PC-3 (cell line): ENCODE data around the gene TPST2. TPM values are rescaled to one million over a fixed set of nuclear protein-coding genes. Genes with fewer than 3 reads are reported as not detected.

Experiments used
- ATAC-seq: fragments of 200-7000 bp; cut with Tn5 transposase; 2 replicates; pipeline ENCODE4 v1.9.1; 2020; ENCODE audit warnings: mild to moderate bottlenecking, moderate library complexity
- BruUV-seq: library from RNA; stranded (reverse); fragments of 400-500 nt; replicated peaks from 2 replicates; lab custom pipeline; 2021; lab: Mats Ljungman, UMichigan
- CTCF ChIA-PET: fragments of 300-600 bp; sonication (Branson Sonifier 250); formaldehyde crosslinking; loops from one replicate; lab custom pipeline; 2022; ENCODE audit warnings: antibody characterized with exemption; lab: Charles Lee
- POLR2A ChIA-PET: fragments of 300-600 bp; sonication (Branson Sonifier 250); formaldehyde crosslinking; loops from one replicate; lab custom pipeline; 2022; ENCODE audit warnings: antibody characterized with exemption; ENCODE audit not compliant: unreplicated experiment; lab: Charles Lee
- DNase-seq: peaks from one replicate; pipeline ENCODE4 v3.0.0-alpha.2; 2015
- H2AFZ ChIP-seq: fragments of 300-600 bp; sonication (generic); 2 replicates; pipeline ENCODE4 v1.6.0; 2016; ENCODE audit warnings: antibody characterized with exemption, low read length
- H3F3A ChIP-seq: fragments of 300-600 bp; sonication (generic); one replicate; pipeline ENCODE4 v1.6.0; 2017; ENCODE audit warnings: antibody characterized with exemption, low read length, control low read depth, mild to moderate bottlenecking; ENCODE audit not compliant: unreplicated experiment
- H3K27ac ChIP-seq: fragments of 300-600 bp; sonication (generic); 2 replicates; pipeline ENCODE4 v1.5.1; 2016; ENCODE audit warnings: mild to moderate bottlenecking, low read length
- H3K27me3 ChIP-seq: fragments of 300-600 bp; sonication (generic); 2 replicates; pipeline ENCODE4 v1.6.1; 2016; ENCODE audit warnings: low read length, mixed read lengths
- H3K36me3 ChIP-seq: fragments of 300-600 bp; sonication (generic); 2 replicates; pipeline ENCODE4 v1.6.1; 2016; ENCODE audit warnings: low read depth, mixed run types, low read length, mixed read lengths
- H3K4me1 ChIP-seq: fragments of 300-600 bp; sonication (generic); 2 replicates; pipeline ENCODE4 v1.5.1; 2016; ENCODE audit warnings: low read length; ENCODE audit not compliant: insufficient read depth
- H3K4me2 ChIP-seq: fragments of 300-600 bp; sonication (generic); 2 replicates; pipeline ENCODE4 v1.6.0; 2016; ENCODE audit warnings: low read length
- H3K4me3 ChIP-seq: fragments of 300-600 bp; sonication (generic); 2 replicates; pipeline ENCODE4 v1.5.1; 2016; ENCODE audit warnings: mild to moderate bottlenecking, low read length, mixed read lengths
- H3K79me2 ChIP-seq: fragments of 300-600 bp; sonication (generic); 2 replicates; pipeline ENCODE4 v1.6.1; 2017; ENCODE audit warnings: low read length, mixed read lengths
- H3K9ac ChIP-seq: fragments of 300-600 bp; sonication (generic); 2 replicates; pipeline ENCODE4 v1.6.0; 2016; ENCODE audit warnings: mild to moderate bottlenecking, low read length
- H3K9me2 ChIP-seq: fragments of 300-600 bp; sonication (generic); replicated peaks from 2 replicates; pipeline ENCODE4 v1.6.1; 2016; ENCODE audit warnings: mixed run types, low read length, mixed read lengths
- H3K9me3 ChIP-seq: fragments of 300-600 bp; sonication (generic); 2 replicates; pipeline ENCODE4 v1.6.1; 2016; ENCODE audit warnings: low read length, mixed read lengths
- H4K20me1 ChIP-seq: fragments of 300-600 bp; sonication (generic); 2 replicates; pipeline ENCODE4 v1.6.1; 2016; ENCODE audit warnings: low read length, mixed read lengths
- CTCF ChIP-seq: fragments of 300-600 bp; sonication (generic); conservative IDR thresholded peaks from 2 replicates; pipeline ENCODE4 v1.5.1; 2017; ENCODE audit warnings: antibody characterized with exemption, low read depth, mild to moderate bottlenecking, low read length
- EZH2 ChIP-seq: fragments of 300-600 bp; sonication (generic); IDR thresholded peaks from one replicate; pipeline ENCODE4 v1.6.1; 2017; ENCODE audit warnings: antibody characterized with exemption, mild to moderate bottlenecking, low read length; ENCODE audit not compliant: unreplicated experiment
- EZH2phosphoT487 ChIP-seq: fragments of 300-600 bp; sonication (generic); IDR thresholded peaks from 2 replicates; pipeline ENCODE4 v1.6.1; 2018; ENCODE audit warnings: mild to moderate bottlenecking, antibody characterized with exemption, low read length, borderline replicate concordance
- intact Hi-C: fragments of 100-400 bp; cut with micrococcal nuclease; formaldehyde crosslinking; loops from 2 replicates; pipeline ENCODE4 v1.9.0; 2023
- total RNA-seq: library from RNA; depleted of rRNA; stranded (reverse); fragments of >200 nt; gene quantifications from 2 replicates; pipeline ENCODE4 v1.2.3, GENCODE V29; 2014

The TPST2 gene
- total RNA-seq, 1 experiment from 2014 or later, result 8.1 TPM

GRCh38 chr22:26482161-26482560 lies 107.8 kb downstream of the TPST2 start:
- no peaks in the 10 kb centered on the region for H3K9me2 ChIP-seq
- H3K27ac ChIP-seq, result no peak overlapping the region
- no peaks in the 10 kb centered on the region for H3K27me3 ChIP-seq
- no peak overlapping the region for H3K9ac ChIP-seq
- no peaks in the 10 kb centered on the region for H4K20me1 ChIP-seq
- peaks cover 59% of the 10 kb centered on the region for H3K79me2 ChIP-seq
- intact Hi-C loops, result no loop called here
- H3K9me3 ChIP-seq, result no peaks in the 10 kb centered on the region
- ChIA-PET CTCF (no interaction called here), POLR2A (no interaction called here)
- no peak overlapping the region for H3K4me3 ChIP-seq
- no TSS peak for BruUV-seq
- no peak for TF ChIP-seq EZH2phosphoT487
- DNase-seq (no peak), ATAC-seq (no peak)
- peaks cover 24% of the 10 kb centered on the region for H3K4me1 ChIP-seq
- no peak overlapping the region for H2AFZ ChIP-seq
- no peaks in the 10 kb centered on the region for H3K36me3 ChIP-seq
- peak overlapping the region; percentile 98; the same call in 1 of the 2 replicates for H3K4me2 ChIP-seq
- no peaks in the 10 kb centered on the region for H3F3A ChIP-seq

GRCh38 chr22:26481694-26482093 lies 108.2 kb downstream of the TPST2 start:
- Histone ChIP-seq H3K4me2 (no peak overlapping the region), H3K79me2 (peaks cover 59% of the 10 kb centered on the region), H3K9me3 (no peaks in the 10 kb centered on the region), H3K27ac (no peak overlapping the region), H2AFZ (no peak overlapping the region), H3K4me1 (peaks cover 24% of the 10 kb centered on the region), H4K20me1 (no peaks in the 10 kb centered on the region), H3K27me3 (no peaks in the 10 kb centered on the region), H3F3A (no peaks in the 10 kb centered on the region), H3K9me2 (no peaks in the 10 kb centered on the region), H3K4me3 (no peak overlapping the region), H3K36me3 (no peaks in the 10 kb centered on the region), H3K9ac (no peak overlapping the region)
- ATAC-seq (no peak), DNase-seq (no peak)
- intact Hi-C loops, result no loop called here
- ChIA-PET POLR2A (no interaction called here), CTCF (no interaction called here)
- TF ChIP-seq EZH2phosphoT487 (no peak), EZH2 (no peak), CTCF (no peak)
- BruUV-seq, result no TSS peak

GRCh38 chr22:26481112-26481693 lies 108.7 kb downstream of the TPST2 start:
- H2AFZ ChIP-seq, result no peak overlapping the region
- no peaks in the 10 kb centered on the region for H3K27me3 ChIP-seq
- ATAC-seq (no peak), DNase-seq (no peak)
- TF ChIP-seq CTCF (no peak), EZH2 (no peak), EZH2phosphoT487 (no peak)
- H3K79me2 ChIP-seq, result peaks cover 54% of the 10 kb centered on the region
- H4K20me1 ChIP-seq, result no peaks in the 10 kb centered on the region
- H3K36me3 ChIP-seq, result no peaks in the 10 kb centered on the region
- H3K4me1 ChIP-seq, result peaks cover 24% of the 10 kb centered on the region
- no peak overlapping the region for H3K4me3 ChIP-seq
- no peaks in the 10 kb centered on the region for H3K9me3 ChIP-seq
- H3K27ac ChIP-seq, result no peak overlapping the region
- ChIA-PET CTCF (no interaction called here), POLR2A (no interaction called here)
- no peaks in the 10 kb centered on the region for H3F3A ChIP-seq
- intact Hi-C loops, result no loop called here
- H3K9me2 ChIP-seq, result no peaks in the 10 kb centered on the region
- no TSS peak for BruUV-seq
- peak overlapping the region; percentile 19; the same call in 1 of the 2 replicates for H3K4me2 ChIP-seq
- H3K9ac ChIP-seq, result no peak overlapping the region
